ENCODE measurements around the gene SLC25A10. TPM values are rescaled to one million over a fixed set of nuclear protein-coding genes. Genes with fewer than 3 reads are reported as not detected.

SLC25A10 gene
- total RNA-seq, 1 experiment from 2014 or later, result 117 TPM

GRCh38 chr17:81717049-81717765, 5.1 kb downstream of the SLC25A10 start:
- peaks cover 6% of the 10 kb centered on the region; the same call in 1 of the 2 replicates for H3K36me3 ChIP-seq (ENCODE audit: low read depth, low read length)
- BruUV-seq (replicated peaks), result no TSS peak
- POLR2A ChIA-PET (ENCODE audit: unreplicated experiment), result no interaction called here

DNA sequence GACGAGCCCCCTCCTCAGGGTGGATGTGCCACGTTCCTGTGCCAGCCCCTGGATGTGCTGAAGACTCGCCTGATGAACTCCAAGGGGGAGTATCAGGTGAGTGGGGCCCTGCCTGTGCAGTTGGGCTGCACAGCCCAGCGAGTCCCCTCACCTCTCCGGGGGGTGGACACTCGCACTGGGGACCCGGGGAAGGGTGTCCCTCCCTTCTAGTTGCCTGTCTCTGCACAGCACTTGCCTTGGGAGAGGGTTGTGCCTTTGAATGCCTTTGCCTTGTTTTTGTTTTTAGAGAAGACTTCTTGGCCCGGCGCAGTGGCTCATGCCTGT, 5.6 kb downstream of the SLC25A10 start:
- intact Hi-C loops (cut with micrococcal nuclease), result no loop called here
- H3K79me2 ChIP-seq (ENCODE audit: low read length), result peaks cover 28% of the 10 kb centered on the region
- H4K20me1 ChIP-seq (ENCODE audit: low read length), result no peaks in the 10 kb centered on the region
- no peak overlapping the region for H3K4me3 ChIP-seq (ENCODE audit: low read length)
- POLR2A ChIA-PET (ENCODE audit: unreplicated experiment), result no interaction called here
- TF ChIP-seq EZH2phosphoT487 (IDR thresholded peaks at IDR 0.05; ENCODE audit: borderline replicate concordance, low read length) (no peak), CTCF (conservative IDR thresholded peaks at IDR 0.05; ENCODE audit: low read depth, low read length) (no peak), EZH2 (IDR thresholded peaks at IDR 0.05; ENCODE audit: low read length, unreplicated experiment) (no peak)
- ATAC-seq, result no peak
- CTCF ChIA-PET, result no interaction called here
- no peaks in the 10 kb centered on the region for H3K27me3 ChIP-seq (ENCODE audit: low read length)
- no TSS peak for BruUV-seq (replicated peaks)
- no peaks in the 10 kb centered on the region for H3K9me3 ChIP-seq (ENCODE audit: low read length)
- no peaks in the 10 kb centered on the region for H3K9me2 ChIP-seq (replicated peaks; ENCODE audit: low read length)
- H3K4me1 ChIP-seq (ENCODE audit: insufficient read depth, low read length), result peaks cover 34% of the 10 kb centered on the region
- no peaks in the 10 kb centered on the region for H3F3A ChIP-seq (ENCODE audit: low read length, unreplicated experiment)
- no peak overlapping the region for H2AFZ ChIP-seq (ENCODE audit: low read length)
- DNase-seq, result no peak
- H3K9ac ChIP-seq (ENCODE audit: low read length), result no peak overlapping the region
- no peak overlapping the region for H3K27ac ChIP-seq (ENCODE audit: low read length)
- peaks cover 6% of the 10 kb centered on the region; the same call in 1 of the 2 replicates for H3K36me3 ChIP-seq (ENCODE audit: low read depth, low read length)
- H3K4me2 ChIP-seq (ENCODE audit: low read length), result no peak overlapping the region

More at GRCh38 chr17:81717049-81717765, 5.1 kb downstream of the SLC25A10 start:
- H3K4me3 ChIP-seq (ENCODE audit: low read length), result no peak overlapping the region
- intact Hi-C loops (cut with micrococcal nuclease), result no loop called here
- H3K9ac ChIP-seq (ENCODE audit: low read length), result no peak overlapping the region
- no peaks in the 10 kb centered on the region for H3K9me2 ChIP-seq (replicated peaks; ENCODE audit: low read length)
- no peaks in the 10 kb centered on the region for H3K27me3 ChIP-seq (ENCODE audit: low read length)
- peaks cover 29% of the 10 kb centered on the region for H3K4me1 ChIP-seq (ENCODE audit: insufficient read depth, low read length)
- no peak overlapping the region for H2AFZ ChIP-seq (ENCODE audit: low read length)
- DNase-seq, result no peak
- no peaks in the 10 kb centered on the region for H3K9me3 ChIP-seq (ENCODE audit: low read length)
- H3F3A ChIP-seq (ENCODE audit: low read length, unreplicated experiment), result no peaks in the 10 kb centered on the region
- TF ChIP-seq CTCF (conservative IDR thresholded peaks at IDR 0.05; ENCODE audit: low read depth, low read length) (no peak), EZH2 (IDR thresholded peaks at IDR 0.05; ENCODE audit: low read length, unreplicated experiment) (no peak), EZH2phosphoT487 (IDR thresholded peaks at IDR 0.05; ENCODE audit: borderline replicate concordance, low read length) (no peak)
- no peaks in the 10 kb centered on the region for H4K20me1 ChIP-seq (ENCODE audit: low read length)
- H3K4me2 ChIP-seq (ENCODE audit: low read length), result no peak overlapping the region
- CTCF ChIA-PET, result no interaction called here
- peaks cover 33% of the 10 kb centered on the region for H3K79me2 ChIP-seq (ENCODE audit: low read length)
- no peak overlapping the region for H3K27ac ChIP-seq (ENCODE audit: low read length)
- ATAC-seq, result no peak

Measured in PC-3 (cell line).